ENCODE measurements around the gene CTBP2. TPM values are rescaled to one million over a fixed set of nuclear protein-coding genes. Genes with fewer than 3 reads are reported as not detected.
A peak's percentile ranks its signal among the peaks of the same experiment; 100 is the strongest.

CTBP2 gene
- total RNA-seq, 1 experiment from 2014 or later: 212 TPM

DNA sequence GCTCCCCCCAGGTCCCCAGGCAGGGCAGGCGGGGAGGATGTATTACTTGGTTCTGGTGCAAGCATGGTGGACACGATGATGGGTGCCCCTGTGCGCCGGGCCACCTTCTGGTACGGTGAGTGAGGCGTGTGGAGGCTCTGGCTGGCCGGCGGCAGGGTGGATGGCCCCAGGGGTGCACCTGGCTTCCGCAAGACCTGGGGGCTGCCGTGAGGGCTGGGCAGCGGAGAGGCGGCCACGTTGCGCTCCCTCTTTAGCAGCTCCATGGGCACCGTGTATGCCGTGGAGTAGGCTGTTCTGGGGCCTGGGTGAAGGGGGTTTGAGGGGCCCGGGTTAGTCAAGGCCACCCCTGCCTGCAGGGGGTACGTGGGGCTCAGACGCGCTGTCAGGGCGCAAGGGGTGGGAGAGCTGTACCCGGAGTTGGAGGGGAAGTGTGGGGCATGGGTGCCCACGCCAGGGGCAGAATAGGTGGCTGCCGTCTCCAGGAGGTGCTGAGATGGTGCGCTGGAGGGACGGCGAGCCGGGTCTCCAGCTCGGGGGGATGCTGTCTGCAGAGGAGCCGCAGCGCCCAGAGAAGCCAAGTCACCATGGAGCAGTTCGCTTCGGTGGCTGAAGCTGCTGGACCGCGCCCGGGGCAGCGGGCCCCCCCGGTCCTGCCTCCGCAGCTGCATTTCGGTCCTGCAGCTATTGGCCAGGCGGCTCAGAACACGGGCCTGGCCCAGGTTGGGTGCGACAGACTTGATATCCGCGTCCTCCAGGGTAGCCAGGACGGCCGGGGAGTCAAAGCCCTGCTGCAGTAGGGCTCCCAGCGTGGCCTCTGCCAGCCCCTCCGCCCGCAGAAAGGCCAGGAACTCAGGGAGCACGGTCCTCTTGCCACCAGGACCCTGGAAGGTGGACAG is 134.1 kb downstream of the CTBP2 start:
- Mint-ChIP-seq H3K36me3 (ENCODE audit: insufficient read depth in 1 of 3, low read depth in 3 of 3) (peaks cover 52 to 75% (median 71%) of the 10 kb centered on the region in 3 experiments), H3K9me3 (peaks cover 3% of the 10 kb centered on the region in 2 experiments; a peak in 3 of 5 replicates), H3K4me1 (peaks cover 30 to 48% of the 10 kb centered on the region in 2 experiments), H3K27ac (peak overlapping the region in 2 of 3 experiments; percentile 84 to 92; a peak in 1 of 7 replicates), H3K27me3 (ENCODE audit: low read depth) (peaks cover 4% of the 10 kb centered on the region), H3K4me3 (no peak overlapping the region)
- Histone ChIP-seq H2AK5ac (ENCODE audit: insufficient read length, low read length) (no peak overlapping the region), H3K9me3 (ENCODE audit: control insufficient read depth, low read depth, low read length) (no peaks in the 10 kb centered on the region), H3K4ac (ENCODE audit: low read depth, low read length) (no peak overlapping the region), H3K9ac (ENCODE audit: extremely low read depth, insufficient read length, low read length) (no peak overlapping the region), H3K4me1 (ENCODE audit: insufficient read depth, low read length) (no peaks in the 10 kb centered on the region; the same call in 1 of the 2 replicates), H2AFZ (ENCODE audit: low read length) (no peak overlapping the region), H3K79me1 (ENCODE audit: insufficient read depth, low read depth, low read length, poor library complexity, severe bottlenecking) (peaks cover 7% of the 10 kb centered on the region), H2BK20ac (ENCODE audit: low read depth, low read length, poor library complexity, severe bottlenecking) (no peak overlapping the region), H3K79me2 (ENCODE audit: insufficient read depth, low read length) (peaks cover 44% of the 10 kb centered on the region; the same call in 1 of the 2 replicates), H2BK15ac (ENCODE audit: low read depth, low read length) (no peak overlapping the region), H3K27ac (ENCODE audit: insufficient read length, low read depth, low read length) (no peak overlapping the region), H2BK12ac (ENCODE audit: insufficient read length, low read depth, low read length) (no peak overlapping the region), H4K5ac (ENCODE audit: insufficient read length, low read depth, low read length) (no peak overlapping the region), H3T11ph (ENCODE audit: low read length) (no peak overlapping the region), H3K56ac (ENCODE audit: insufficient read length, low read depth, low read length) (no peak overlapping the region), H3K18ac (ENCODE audit: insufficient read length, low read depth, low read length) (no peak overlapping the region), H3K27me3 (ENCODE audit: insufficient read depth, low read length) (no peaks in the 10 kb centered on the region), H3K4me2 (ENCODE audit: insufficient read depth, insufficient read length, low read length) (no peak overlapping the region), H4K8ac (replicated peaks; ENCODE audit: insufficient read length, low read depth, low read length) (no peak overlapping the region), H3K23me2 (ENCODE audit: insufficient read length, low read depth, low read length, poor library complexity, severe bottlenecking) (no peaks in the 10 kb centered on the region), H2BK5ac (ENCODE audit: insufficient read length, low read length) (no peak overlapping the region), H3K23ac (ENCODE audit: insufficient read length, low read depth, low read length) (no peak overlapping the region), H3K14ac (ENCODE audit: insufficient read depth, low read length) (no peak overlapping the region), H4K20me1 (ENCODE audit: control insufficient read depth, insufficient read depth, insufficient read length) (no peaks in the 10 kb centered on the region), H2BK120ac (ENCODE audit: low read depth, low read length, poor library complexity, severe bottlenecking) (no peak overlapping the region), H4K91ac (ENCODE audit: insufficient read length, low read depth, low read length) (no peak overlapping the region)
- WGBS (ENCODE audit: extremely low coverage, insufficient read length, low lambda C conversion rate): no CpG with 5 or more reads among the region's 51 CpGs
- no peak for TF ChIP-seq CTCF (conservative IDR thresholded peaks at IDR 0.05)
- DNase-seq: no peak
